Panc1 (cell line): ENCODE data around the gene KCNJ11. TPM values are rescaled to one million over a fixed set of nuclear protein-coding genes. Genes with fewer than 3 reads are reported as not detected.

ENCODE experiments used
- ATAC-seq: fragments of 200-7000 bp; cut with Tn5 transposase; 2 replicates; pipeline ENCODE4 v1.9.1; 2020; ENCODE audit warnings: mild to moderate bottlenecking, moderate library complexity
- BruUV-seq: library from RNA; stranded (reverse); fragments of 400-500 nt; replicated peaks from 2 replicates; lab custom pipeline; 2021; lab: Mats Ljungman, UMichigan
- CTCF ChIA-PET: fragments of 300-600 bp; sonication (Branson Sonifier 250); formaldehyde crosslinking; loops from one replicate; lab custom pipeline; 2022; ENCODE audit warnings: antibody characterized with exemption; lab: Charles Lee
- POLR2A ChIA-PET: fragments of 300-600 bp; sonication (Branson Sonifier 250); formaldehyde crosslinking; loops from one replicate; lab custom pipeline; 2022; ENCODE audit warnings: antibody characterized with exemption; lab: Charles Lee
- DNase-seq: peaks from one replicate; pipeline ENCODE4 v3.0.0-alpha.2; 2010; ENCODE audit warnings: low read depth, low spot score
- H3K27ac ChIP-seq: 2 replicates; pipeline ENCODE4 v1.5.1; 2011; ENCODE audit warnings: mild to moderate bottlenecking, low read length, inconsistent platforms
- H3K27me3 ChIP-seq: fragments of 200-500 bp; sonication (Bioruptor generic); 2 replicates; pipeline ENCODE4 v1.6.0; 2014; ENCODE audit warnings: low read length, inconsistent platforms; ENCODE audit not compliant: control insufficient read depth, insufficient read depth
- H3K36me3 ChIP-seq: fragments of 200-500 bp; sonication (Bioruptor generic); 2 replicates; pipeline ENCODE4 v1.5.1; 2014; ENCODE audit warnings: inconsistent platforms, mild to moderate bottlenecking, low read length, moderate library complexity; ENCODE audit not compliant: control insufficient read depth, insufficient read depth
- H3K4me1 ChIP-seq: 2 replicates; pipeline ENCODE4 v1.5.1; 2011; ENCODE audit warnings: inconsistent platforms, mild to moderate bottlenecking, low read length, moderate library complexity; ENCODE audit not compliant: control insufficient read depth, insufficient read depth
- H3K4me3 ChIP-seq, 2 experiments: 2 replicates each; pipeline ENCODE4 v1.5.1; 2011 to 2012; ENCODE audit warnings: low read depth in 2 of 2, low read length in 2 of 2, mild to moderate bottlenecking in 2 of 2, inconsistent platforms in 1 of 2, moderate library complexity in 1 of 2
- H3K9me3 ChIP-seq: fragments of 200-500 bp; sonication (Bioruptor generic); 2 replicates; pipeline ENCODE4 v1.5.1; 2014; ENCODE audit warnings: low read depth, mild to moderate bottlenecking, inconsistent platforms, low read length, moderate library complexity; ENCODE audit not compliant: control insufficient read depth, insufficient read depth
- POLR2AphosphoS5 ChIP-seq: IDR thresholded peaks from 2 replicates; pipeline ENCODE4 v1.6.1; 2012; ENCODE audit warnings: mild to moderate bottlenecking, low read depth, low read length, moderate library complexity
- SIN3A ChIP-seq: IDR thresholded peaks from 2 replicates; pipeline ENCODE4 v1.6.1; 2012; ENCODE audit warnings: low read depth, mild to moderate bottlenecking, low read length, moderate library complexity, borderline replicate concordance; ENCODE audit not compliant: insufficient read depth
- TCF7L2 ChIP-seq: IDR thresholded peaks from 2 replicates; pipeline ENCODE4 v1.6.1; 2011; ENCODE audit warnings: mild to moderate bottlenecking, low read depth, low read length, inconsistent platforms
- in situ Hi-C: cut with HindIII; loops from 2 replicates; pipeline ENCODE4 v1.10.0; 2016; ENCODE audit warnings: low sequenced_read_pairs, low pct_unique_long_range_greater_than_20kb
- intact Hi-C: fragments of 100-400 bp; cut with micrococcal nuclease; formaldehyde crosslinking; loops from one replicate; pipeline ENCODE4 v1.10.0; 2022; ENCODE audit not compliant: unreplicated experiment
- total RNA-seq: library from RNA; stranded (reverse); gene quantifications from one replicate; pipeline ENCODE4 v1.2.1, GENCODE V29; 2021; ENCODE audit not compliant: unreplicated experiment
- TF ChIP-seq, protein P1 (sequence below), 2 experiments: IDR thresholded peaks; 2 replicates each; pipeline ENCODE4 v1.6.1; 2011 to 2012; ENCODE audit warnings: low read depth in 2 of 2, control low read depth in 1 of 2, low read length in 1 of 2, mild to moderate bottlenecking in 1 of 2, moderate library complexity in 1 of 2; ENCODE audit not compliant: insufficient read depth in 1 of 2
- TF ChIP-seq, protein P2 (sequence below): fragments of 450-650 bp; IDR thresholded peaks from 2 replicates; pipeline ENCODE4 v1.5.1; 2017; ENCODE audit warnings: mild to moderate bottlenecking

Gene KCNJ11
- total RNA-seq, 1 experiment from 2014 or later = 0.67 TPM

DNA sequence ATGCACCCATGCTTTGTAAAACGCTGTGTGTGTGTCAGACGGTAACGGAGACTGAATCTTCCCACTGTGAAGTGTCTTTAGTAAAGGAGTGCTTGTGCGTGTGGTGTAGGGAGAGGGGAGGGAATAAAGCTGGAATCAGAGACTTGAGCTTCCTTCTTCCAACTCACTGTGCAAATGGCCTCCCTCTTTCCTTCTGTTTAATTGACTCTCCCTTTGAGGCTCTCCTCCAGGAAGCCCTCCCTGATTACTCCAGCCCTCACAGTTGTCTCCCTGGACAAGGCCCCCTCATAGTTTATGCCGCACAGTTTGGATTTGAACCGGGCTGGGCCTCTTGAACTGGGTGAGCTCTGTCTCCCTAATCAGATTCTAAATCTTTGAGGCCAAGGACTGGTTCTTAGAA lies 23.0 kb upstream of the KCNJ11 start:
- TF ChIP-seq POLR2AphosphoS5 (no peak), SIN3A (no peak), TCF7L2 (no peak)
- TF ChIP-seq, protein P1, sequence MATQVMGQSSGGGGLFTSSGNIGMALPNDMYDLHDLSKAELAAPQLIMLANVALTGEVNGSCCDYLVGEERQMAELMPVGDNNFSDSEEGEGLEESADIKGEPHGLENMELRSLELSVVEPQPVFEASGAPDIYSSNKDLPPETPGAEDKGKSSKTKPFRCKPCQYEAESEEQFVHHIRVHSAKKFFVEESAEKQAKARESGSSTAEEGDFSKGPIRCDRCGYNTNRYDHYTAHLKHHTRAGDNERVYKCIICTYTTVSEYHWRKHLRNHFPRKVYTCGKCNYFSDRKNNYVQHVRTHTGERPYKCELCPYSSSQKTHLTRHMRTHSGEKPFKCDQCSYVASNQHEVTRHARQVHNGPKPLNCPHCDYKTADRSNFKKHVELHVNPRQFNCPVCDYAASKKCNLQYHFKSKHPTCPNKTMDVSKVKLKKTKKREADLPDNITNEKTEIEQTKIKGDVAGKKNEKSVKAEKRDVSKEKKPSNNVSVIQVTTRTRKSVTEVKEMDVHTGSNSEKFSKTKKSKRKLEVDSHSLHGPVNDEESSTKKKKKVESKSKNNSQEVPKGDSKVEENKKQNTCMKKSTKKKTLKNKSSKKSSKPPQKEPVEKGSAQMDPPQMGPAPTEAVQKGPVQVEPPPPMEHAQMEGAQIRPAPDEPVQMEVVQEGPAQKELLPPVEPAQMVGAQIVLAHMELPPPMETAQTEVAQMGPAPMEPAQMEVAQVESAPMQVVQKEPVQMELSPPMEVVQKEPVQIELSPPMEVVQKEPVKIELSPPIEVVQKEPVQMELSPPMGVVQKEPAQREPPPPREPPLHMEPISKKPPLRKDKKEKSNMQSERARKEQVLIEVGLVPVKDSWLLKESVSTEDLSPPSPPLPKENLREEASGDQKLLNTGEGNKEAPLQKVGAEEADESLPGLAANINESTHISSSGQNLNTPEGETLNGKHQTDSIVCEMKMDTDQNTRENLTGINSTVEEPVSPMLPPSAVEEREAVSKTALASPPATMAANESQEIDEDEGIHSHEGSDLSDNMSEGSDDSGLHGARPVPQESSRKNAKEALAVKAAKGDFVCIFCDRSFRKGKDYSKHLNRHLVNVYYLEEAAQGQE (IDR thresholded peaks at IDR 0.05; ENCODE audit: insufficient read depth in 1 of 2, low read depth in 2 of 2, low read length in 1 of 2) = no peak
- TF ChIP-seq, protein P2, sequence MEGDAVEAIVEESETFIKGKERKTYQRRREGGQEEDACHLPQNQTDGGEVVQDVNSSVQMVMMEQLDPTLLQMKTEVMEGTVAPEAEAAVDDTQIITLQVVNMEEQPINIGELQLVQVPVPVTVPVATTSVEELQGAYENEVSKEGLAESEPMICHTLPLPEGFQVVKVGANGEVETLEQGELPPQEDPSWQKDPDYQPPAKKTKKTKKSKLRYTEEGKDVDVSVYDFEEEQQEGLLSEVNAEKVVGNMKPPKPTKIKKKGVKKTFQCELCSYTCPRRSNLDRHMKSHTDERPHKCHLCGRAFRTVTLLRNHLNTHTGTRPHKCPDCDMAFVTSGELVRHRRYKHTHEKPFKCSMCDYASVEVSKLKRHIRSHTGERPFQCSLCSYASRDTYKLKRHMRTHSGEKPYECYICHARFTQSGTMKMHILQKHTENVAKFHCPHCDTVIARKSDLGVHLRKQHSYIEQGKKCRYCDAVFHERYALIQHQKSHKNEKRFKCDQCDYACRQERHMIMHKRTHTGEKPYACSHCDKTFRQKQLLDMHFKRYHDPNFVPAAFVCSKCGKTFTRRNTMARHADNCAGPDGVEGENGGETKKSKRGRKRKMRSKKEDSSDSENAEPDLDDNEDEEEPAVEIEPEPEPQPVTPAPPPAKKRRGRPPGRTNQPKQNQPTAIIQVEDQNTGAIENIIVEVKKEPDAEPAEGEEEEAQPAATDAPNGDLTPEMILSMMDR = no peak
- no TSS peak for BruUV-seq
- ChIA-PET CTCF (no interaction called here), POLR2A (interaction anchor here (0.6 kb wide), 1 partner anchor 34 kb away, joined by 4 read pairs; no protein-coding TSS in a partner anchor)
- intact Hi-C loops (no loop called here), in situ Hi-C loops (no loop called here)
- no peak overlapping the region for H3K27ac ChIP-seq
- H3K4me3 ChIP-seq = no peak overlapping the region
- no peaks in the 10 kb centered on the region for H3K9me3 ChIP-seq
- DNase-seq = no peak
- no peaks in the 10 kb centered on the region for H3K36me3 ChIP-seq
- ATAC-seq = no peak
- H3K27me3 ChIP-seq = peaks cover 2% of the 10 kb centered on the region; the same call in 1 of the 2 replicates
- H3K4me1 ChIP-seq = no peaks in the 10 kb centered on the region

DNA sequence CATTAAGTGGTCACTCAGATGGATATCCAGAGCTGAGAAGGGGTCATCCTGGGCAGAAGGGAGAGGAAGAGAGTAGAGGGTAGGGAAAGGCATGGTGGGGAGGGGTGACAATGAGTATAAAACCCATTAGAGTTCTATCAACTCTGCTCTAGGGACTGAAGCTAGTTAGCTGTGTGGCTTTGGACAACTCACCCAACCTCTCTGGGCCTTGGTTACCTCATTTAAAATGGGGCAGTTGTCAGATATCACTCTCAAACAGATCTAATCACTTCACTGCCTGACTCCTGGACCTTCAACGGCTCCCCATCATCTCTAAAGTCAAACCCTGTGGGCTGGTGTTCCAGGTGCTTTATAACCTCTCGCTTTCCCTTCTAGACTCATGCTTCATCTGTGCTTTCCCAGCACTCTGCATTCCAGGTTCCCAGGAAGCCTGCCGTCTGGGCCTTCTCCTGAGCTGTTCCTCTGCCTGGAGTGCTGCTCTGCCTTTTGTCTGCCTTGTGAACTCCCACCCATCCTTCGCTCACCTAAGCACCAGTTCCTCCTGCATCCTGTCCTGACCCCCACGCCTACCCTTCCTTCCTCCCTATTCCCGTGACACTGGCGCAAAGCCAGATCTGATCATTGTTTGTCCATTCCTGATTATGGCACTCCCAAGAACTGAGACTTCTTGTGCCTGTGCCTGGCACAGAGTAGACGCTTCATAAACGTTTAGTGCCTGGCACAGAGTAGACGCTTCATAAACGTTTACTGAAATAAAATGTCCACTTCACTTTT lies 22.3 kb upstream of the KCNJ11 start:
- Histone ChIP-seq H3K27me3 (no peaks in the 10 kb centered on the region; the same call in 1 of the 2 replicates), H3K9me3 (no peaks in the 10 kb centered on the region), H3K36me3 (no peaks in the 10 kb centered on the region), H3K4me3 (no peak overlapping the region), H3K4me1 (0 out of 2 replicates have a peak, but pooled peaks cover under 1% of the 10 kb centered on the region), H3K27ac (no peak overlapping the region)
- ATAC-seq (no peak), DNase-seq (no peak)
- ChIA-PET POLR2A (no interaction called here), CTCF (no interaction called here)
- BruUV-seq = no TSS peak
- in situ Hi-C loops = no loop called here
- intact Hi-C loops = no loop called here
- TF ChIP-seq SIN3A = no peak

DNA sequence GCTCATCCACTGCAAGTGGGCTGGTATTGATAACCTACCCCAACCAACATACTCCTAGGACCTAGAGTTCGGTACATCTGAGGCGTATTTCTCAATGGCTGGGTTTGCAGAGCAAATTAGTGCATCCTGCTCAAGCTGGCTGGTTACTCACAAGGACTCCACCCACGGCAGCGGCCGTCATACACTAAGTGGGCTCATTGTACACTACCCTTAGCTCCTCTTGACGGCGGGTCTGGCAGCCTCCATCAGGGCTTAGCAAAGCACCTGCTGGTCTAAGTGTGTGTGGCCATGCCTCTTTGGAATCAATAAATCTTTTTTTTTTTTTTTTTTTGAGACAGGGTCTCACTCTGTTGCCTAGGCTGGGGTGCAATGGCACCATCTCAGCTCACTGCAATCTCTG lies 20.2 kb upstream of the KCNJ11 start:
- H3K36me3 ChIP-seq = no peaks in the 10 kb centered on the region
- ATAC-seq = no peak
- peaks cover 6% of the 10 kb centered on the region; the same call in 1 of the 2 replicates for H3K4me1 ChIP-seq
- CTCF ChIA-PET = no interaction called here
- POLR2A ChIA-PET = no interaction called here
- no peak overlapping the region for H3K4me3 ChIP-seq
- intact Hi-C loops = no loop called here
- H3K27me3 ChIP-seq = no peaks in the 10 kb centered on the region
- H3K27ac ChIP-seq = no peak overlapping the region
- TF ChIP-seq, protein P1 (IDR thresholded peaks at IDR 0.05; ENCODE audit: insufficient read depth in 1 of 2, low read depth in 2 of 2, low read length in 1 of 2) = no peak
- TF ChIP-seq POLR2AphosphoS5 (no peak), TCF7L2 (no peak)
- TF ChIP-seq, protein P2 = no peak
- no TSS peak for BruUV-seq
- no peaks in the 10 kb centered on the region for H3K9me3 ChIP-seq
- in situ Hi-C loops = no loop called here
- no peak for DNase-seq
